HG03025 (cell line): Measurements from ENCODE around the gene AMFR.

Experiments
- ATAC-seq: cut with Tn5 transposase; IDR thresholded peaks from one replicate; pipeline ENCODE4 v1.9.1; 2021; ENCODE audit warnings: mild to moderate bottlenecking, moderate library complexity; ENCODE audit not compliant: unreplicated experiment, low FRiP score

The AMFR gene

GRCh38 chr16:56315955-56316354 is 109.4 kb downstream of the AMFR start:
- no peak for ATAC-seq

- ATAC-seq, result no peak
These were observed 111.0 kb downstream of the AMFR start for GRCh38 chr16:56314244-56314850.

- no peak for ATAC-seq
These were observed 112.8 kb downstream of the AMFR start for GRCh38 chr16:56312556-56312955.

- no peak for ATAC-seq
These were observed 113.4 kb downstream of the AMFR start for GRCh38 chr16:56312028-56312300.
